ENCODE results near the gene FAAP20.

FAAP20 gene

GRCh38 chr1:2178875-2179274, 15.7 kb downstream of the FAAP20 start:
- no peak for DNase-seq (ENCODE audit: low read depth in 3 of 3)

- DNase-seq (ENCODE audit: low read depth in 3 of 3): no peak
These were observed 16.5 kb downstream of the FAAP20 start for GRCh38 chr1:2177946-2178538.

- DNase-seq (ENCODE audit: low read depth in 3 of 3): no peak
These were observed 17.0 kb downstream of the FAAP20 start for GRCh38 chr1:2177541-2177940.

- no peak for DNase-seq (ENCODE audit: low read depth in 3 of 3)
These were observed 18.0 kb downstream of the FAAP20 start for GRCh38 chr1:2176615-2177014.

GRCh38 chr1:2175681-2176454, 18.7 kb downstream of the FAAP20 start:
- no peak for DNase-seq (ENCODE audit: low read depth in 3 of 3)

GRCh38 chr1:2175055-2175414, 19.5 kb downstream of the FAAP20 start:
- no peak for DNase-seq (ENCODE audit: low read depth in 3 of 3)

GRCh38 chr1:2174348-2175054, 20.1 kb downstream of the FAAP20 start:
- DNase-seq (ENCODE audit: low read depth in 3 of 3): peak in 1 of 3 experiments; percentile 40

- no peak for DNase-seq (ENCODE audit: low read depth in 3 of 3)
These were observed 20.8 kb downstream of the FAAP20 start for GRCh38 chr1:2173546-2174347.

- DNase-seq (ENCODE audit: low read depth in 3 of 3): no peak
These were observed 21.9 kb downstream of the FAAP20 start for GRCh38 chr1:2172551-2173146.

- no peak for DNase-seq (ENCODE audit: low read depth in 3 of 3)
These were observed 22.6 kb downstream of the FAAP20 start for GRCh38 chr1:2172012-2172411.

GRCh38 chr1:2170211-2170610, 24.4 kb downstream of the FAAP20 start:
- no peak for DNase-seq (ENCODE audit: low read depth in 3 of 3)

- no peak for DNase-seq (ENCODE audit: low read depth in 3 of 3)
These were observed 25.3 kb downstream of the FAAP20 start for GRCh38 chr1:2169200-2169836.

- no peak for DNase-seq (ENCODE audit: low read depth in 3 of 3)
These were observed 26.0 kb downstream of the FAAP20 start for GRCh38 chr1:2168535-2168934.

- no peak for DNase-seq (ENCODE audit: low read depth in 3 of 3)
These were observed 26.5 kb downstream of the FAAP20 start for GRCh38 chr1:2168090-2168489.

- no peak for DNase-seq (ENCODE audit: low read depth in 3 of 3)
These were observed 27.9 kb downstream of the FAAP20 start for GRCh38 chr1:2166695-2167094.

GRCh38 chr1:2166254-2166653, 28.3 kb downstream of the FAAP20 start:
- DNase-seq (ENCODE audit: low read depth in 3 of 3): no peak

- no peak for DNase-seq (ENCODE audit: low read depth in 3 of 3)
These were observed 28.9 kb downstream of the FAAP20 start for GRCh38 chr1:2165646-2166045.

GRCh38 chr1:2163205-2163604, 31.4 kb downstream of the FAAP20 start:
- no peak for DNase-seq (ENCODE audit: low read depth in 3 of 3)

GRCh38 chr1:2160451-2161300, 33.9 kb downstream of the FAAP20 start:
- DNase-seq (ENCODE audit: low read depth in 3 of 3): no peak

GRCh38 chr1:2159124-2159523, 35.4 kb downstream of the FAAP20 start:
- no peak for DNase-seq (ENCODE audit: low read depth in 3 of 3)

Data from stimulated activated CD4-positive, alpha-beta T cell treated with anti-CD3 and anti-CD28 coated beads, TNF-alpha, amount 100 ng/mL, for 24 hours (primary cell).